Right kidney (tissue), 1 donor: ENCODE results near the gene WRAP53.

Experiments used
- DNase-seq: peaks from one replicate; pipeline ENCODE4 v3.0.0-alpha.2; 2016

The WRAP53 gene

GRCh38 chr17:7742729-7743128 lies 54.5 kb downstream of the WRAP53 start:
- no peak for DNase-seq

- no peak for DNase-seq
Observed at GRCh38 chr17:7744416-7744815, 56.1 kb downstream of the WRAP53 start.

GRCh38 chr17:7745748-7746470 lies 57.6 kb downstream of the WRAP53 start:
- no peak for DNase-seq

GRCh38 chr17:7747635-7748071 lies 59.4 kb downstream of the WRAP53 start:
- DNase-seq = no peak

- no peak for DNase-seq
Observed at GRCh38 chr17:7748076-7748775, 59.9 kb downstream of the WRAP53 start.

- no peak for DNase-seq
Observed at GRCh38 chr17:7750321-7750821, 62.1 kb downstream of the WRAP53 start.
